A673 (cell line): ENCODE results near the gene CREB5.

ENCODE experiments used
- CTCF ChIP-seq: fragments of 300-800, 200-600 bp; sonication (generic); conservative IDR thresholded peaks from 2 replicates; pipeline ENCODE4 v1.5.1; 2017; ENCODE audit warnings: low read depth, mild to moderate bottlenecking, antibody characterized with exemption, low read length, moderate library complexity, mixed read lengths
- EZH2 ChIP-seq: fragments of 200-600 bp; sonication (generic); IDR thresholded peaks from 2 replicates; pipeline ENCODE4 v1.6.1; 2017; ENCODE audit warnings: borderline replicate concordance, low read depth, mild to moderate bottlenecking, mixed read lengths, antibody characterized with exemption, low read length; ENCODE audit not compliant: poor library complexity, severe bottlenecking

- TF ChIP-seq CTCF (no peak), EZH2 (no peak)
These were observed 53.4 kb downstream of the CREB5 start for GRCh38 chr7:28465697-28466096.
